Upper lobe of left lung (tissue), 4 donors: ENCODE results near the gene PAIP2.

Experiments used
- CTCF ChIP-seq, 6 experiments: fragments of 450-650 bp in 4 of 6; fragments of 200-600 bp in 2 of 6; sonication (generic) in 2 of 6; IDR thresholded peaks; one replicate each; pipeline ENCODE4 v1.5.1; 2016 to 2019; ENCODE audit warnings: antibody characterized with exemption in 6 of 6
- POLR2A ChIP-seq, 4 donors: fragments of 450-650 bp; IDR thresholded peaks; one replicate each; pipeline ENCODE4 v1.5.1; 2016 to 2017; ENCODE audit warnings: antibody characterized with exemption in 4 of 4, mild to moderate bottlenecking in 2 of 4
- POLR2AphosphoS5 ChIP-seq, 2 donors: sonication (generic); formaldehyde crosslinking; IDR thresholded peaks; one replicate each; pipeline ENCODE4 v1.5.1; 2017; ENCODE audit warnings: antibody characterized with exemption in 2 of 2

- TF ChIP-seq POLR2AphosphoS5 (IDR thresholded peaks at IDR 0.05): no peak
- TF ChIP-seq POLR2A (IDR thresholded peaks at IDR 0.05): no peak
- no peak for TF ChIP-seq CTCF (IDR thresholded peaks at IDR 0.05)
Measured at GRCh38 chr5:139393497-139394122, 52.0 kb downstream of the PAIP2 start.
